Loucy (cell line): ENCODE results near the gene SMPX.

ENCODE experiments used
- H2AFZ ChIP-seq: fragments of 200-600 bp; sonication (generic); 2 replicates; pipeline ENCODE4 v1.6.0; 2016; ENCODE audit warnings: antibody characterized with exemption, mild to moderate bottlenecking, low read length, moderate library complexity
- H3F3A ChIP-seq: fragments of 200-600 bp; 2 replicates; pipeline ENCODE4 v1.6.0; 2016; ENCODE audit warnings: antibody characterized with exemption, low read depth, mild to moderate bottlenecking
- H3K27me3 ChIP-seq: fragments of 200-600 bp; sonication (generic); 2 replicates; pipeline ENCODE4 v1.6.1; 2014; ENCODE audit warnings: low read length, mild to moderate bottlenecking; ENCODE audit not compliant: insufficient read depth, poor library complexity, severe bottlenecking
- H3K36me3 ChIP-seq: fragments of 200-600 bp; sonication (generic); 2 replicates; pipeline ENCODE4 v1.6.1; 2016; ENCODE audit warnings: low read length; ENCODE audit not compliant: insufficient read depth
- H3K4me1 ChIP-seq: fragments of 200-600 bp; sonication (generic); 2 replicates; pipeline ENCODE4 v1.5.1; 2014; ENCODE audit warnings: low read length, mild to moderate bottlenecking; ENCODE audit not compliant: insufficient read depth, poor library complexity, severe bottlenecking
- H3K4me2 ChIP-seq: fragments of 200-600 bp; sonication (generic); 2 replicates; pipeline ENCODE4 v1.6.0; 2014; ENCODE audit warnings: antibody characterized with exemption, low read length, low read depth, mild to moderate bottlenecking; ENCODE audit not compliant: poor library complexity, severe bottlenecking
- H3K4me3 ChIP-seq: fragments of 200-600 bp; sonication (generic); 2 replicates; pipeline ENCODE4 v1.5.1; 2014; ENCODE audit warnings: low read length, mild to moderate bottlenecking, mixed read lengths; ENCODE audit not compliant: poor library complexity, severe bottlenecking
- H3K79me2 ChIP-seq: fragments of 200-600 bp; sonication (generic); 2 replicates; pipeline ENCODE4 v1.6.1; 2014; ENCODE audit warnings: low read length; ENCODE audit not compliant: insufficient read depth
- H3K9ac ChIP-seq: fragments of 200-600 bp; sonication (generic); 2 replicates; pipeline ENCODE4 v1.6.0; 2014; ENCODE audit warnings: mild to moderate bottlenecking, low read depth, low read length, moderate library complexity; ENCODE audit not compliant: poor library complexity, severe bottlenecking
- H3K9me2 ChIP-seq: fragments of 200-600 bp; sonication (generic); replicated peaks from 2 replicates; pipeline ENCODE4 v1.6.1; 2016; ENCODE audit warnings: low read depth, low read length, mixed read lengths
- H3K9me3 ChIP-seq: fragments of 200-600 bp; sonication (generic); 2 replicates; pipeline ENCODE4 v1.6.1; 2014; ENCODE audit warnings: mild to moderate bottlenecking, antibody characterized with exemption, low read length, low read depth; ENCODE audit not compliant: insufficient read depth
- H4K20me1 ChIP-seq: fragments of 200-600 bp; sonication (generic); 2 replicates; pipeline ENCODE4 v1.6.0; 2014; ENCODE audit warnings: antibody characterized with exemption, low read length, mild to moderate bottlenecking; ENCODE audit not compliant: insufficient read depth, poor library complexity, severe bottlenecking
- EZH2phosphoT487 ChIP-seq: fragments of 200-600 bp; IDR thresholded peaks from 2 replicates; pipeline ENCODE4 v1.6.1; 2018; ENCODE audit warnings: antibody characterized with exemption, mild to moderate bottlenecking, moderate library complexity, borderline replicate concordance
- TF ChIP-seq, protein P1 (sequence below): fragments of 200-600 bp; sonication (generic); conservative IDR thresholded peaks from 2 replicates; pipeline ENCODE4 v1.5.1; 2014; ENCODE audit warnings: mild to moderate bottlenecking, antibody characterized with exemption, low read length

SMPX gene

DNA sequence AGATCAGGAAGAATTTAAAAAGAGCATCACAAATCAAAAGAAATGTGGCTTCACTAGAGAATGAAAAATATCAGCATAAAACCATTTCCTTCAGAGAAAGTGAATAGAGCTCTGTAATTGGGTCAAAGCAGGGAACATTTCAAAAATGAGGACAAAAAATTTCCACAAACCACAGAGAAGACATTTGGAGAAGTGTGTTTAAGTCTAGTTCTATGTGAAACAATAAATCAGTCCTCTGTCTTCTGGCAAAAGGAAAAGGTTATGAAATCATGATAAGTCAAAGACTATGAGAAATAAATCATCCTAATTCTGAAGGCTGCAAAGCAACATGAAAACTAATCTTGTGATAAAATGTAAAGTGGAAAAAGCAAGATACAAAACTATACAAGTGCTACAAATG is 27.9 kb downstream of the SMPX start:
- no peaks in the 10 kb centered on the region for H3K9me2 ChIP-seq
- no peak overlapping the region for H2AFZ ChIP-seq
- H3K9ac ChIP-seq = no peak overlapping the region
- H3K36me3 ChIP-seq = no peaks in the 10 kb centered on the region
- no peak overlapping the region for H3K4me2 ChIP-seq
- no peak overlapping the region for H3K4me3 ChIP-seq
- H3K79me2 ChIP-seq = no peaks in the 10 kb centered on the region
- no peaks in the 10 kb centered on the region for H3K27me3 ChIP-seq
- no peaks in the 10 kb centered on the region for H3F3A ChIP-seq
- TF ChIP-seq, protein P1, sequence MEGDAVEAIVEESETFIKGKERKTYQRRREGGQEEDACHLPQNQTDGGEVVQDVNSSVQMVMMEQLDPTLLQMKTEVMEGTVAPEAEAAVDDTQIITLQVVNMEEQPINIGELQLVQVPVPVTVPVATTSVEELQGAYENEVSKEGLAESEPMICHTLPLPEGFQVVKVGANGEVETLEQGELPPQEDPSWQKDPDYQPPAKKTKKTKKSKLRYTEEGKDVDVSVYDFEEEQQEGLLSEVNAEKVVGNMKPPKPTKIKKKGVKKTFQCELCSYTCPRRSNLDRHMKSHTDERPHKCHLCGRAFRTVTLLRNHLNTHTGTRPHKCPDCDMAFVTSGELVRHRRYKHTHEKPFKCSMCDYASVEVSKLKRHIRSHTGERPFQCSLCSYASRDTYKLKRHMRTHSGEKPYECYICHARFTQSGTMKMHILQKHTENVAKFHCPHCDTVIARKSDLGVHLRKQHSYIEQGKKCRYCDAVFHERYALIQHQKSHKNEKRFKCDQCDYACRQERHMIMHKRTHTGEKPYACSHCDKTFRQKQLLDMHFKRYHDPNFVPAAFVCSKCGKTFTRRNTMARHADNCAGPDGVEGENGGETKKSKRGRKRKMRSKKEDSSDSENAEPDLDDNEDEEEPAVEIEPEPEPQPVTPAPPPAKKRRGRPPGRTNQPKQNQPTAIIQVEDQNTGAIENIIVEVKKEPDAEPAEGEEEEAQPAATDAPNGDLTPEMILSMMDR = no peak
- no peak for TF ChIP-seq EZH2phosphoT487
- H3K4me1 ChIP-seq = no peaks in the 10 kb centered on the region
- no peaks in the 10 kb centered on the region for H3K9me3 ChIP-seq
- no peaks in the 10 kb centered on the region for H4K20me1 ChIP-seq

DNA sequence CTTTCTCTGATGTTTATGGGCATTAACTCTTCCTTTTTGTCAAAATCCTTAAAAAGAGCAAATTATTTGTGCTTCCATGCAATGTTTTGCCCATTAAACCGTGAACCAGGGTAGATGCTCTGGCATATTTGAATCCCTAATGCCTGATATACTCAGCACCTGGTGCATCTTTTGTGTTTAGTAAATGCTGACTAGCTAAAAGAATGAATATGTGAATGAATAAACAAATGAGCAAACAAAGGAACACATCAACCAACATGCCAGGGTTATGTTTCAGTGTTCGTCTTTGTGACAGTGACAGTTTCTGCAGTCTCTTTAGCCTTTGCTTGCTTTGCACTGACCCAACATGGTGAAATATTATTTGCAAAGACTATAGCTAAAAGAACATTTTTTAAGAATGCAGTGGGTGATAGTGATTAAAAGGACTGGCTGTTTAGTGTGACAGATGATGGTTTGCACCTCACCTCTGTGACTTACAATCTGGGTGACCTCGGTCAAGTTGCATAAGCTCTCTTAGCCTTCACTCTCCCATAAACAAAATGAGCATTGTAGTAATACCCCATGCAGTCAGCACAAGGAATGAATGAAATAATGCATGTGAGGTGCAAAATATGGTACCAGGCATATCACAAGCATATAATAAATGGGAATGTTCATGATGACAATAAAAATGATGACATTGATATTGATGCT is 29.5 kb downstream of the SMPX start:
- Histone ChIP-seq H4K20me1 (no peaks in the 10 kb centered on the region), H2AFZ (no peak overlapping the region), H3K9me2 (no peaks in the 10 kb centered on the region), H3K9me3 (no peaks in the 10 kb centered on the region), H3F3A (no peaks in the 10 kb centered on the region), H3K9ac (no peak overlapping the region), H3K4me1 (no peaks in the 10 kb centered on the region), H3K79me2 (no peaks in the 10 kb centered on the region), H3K36me3 (no peaks in the 10 kb centered on the region), H3K4me3 (no peak overlapping the region), H3K27me3 (no peaks in the 10 kb centered on the region), H3K4me2 (no peak overlapping the region)
- no peak for TF ChIP-seq EZH2phosphoT487
- TF ChIP-seq, protein P1 = no peak

DNA sequence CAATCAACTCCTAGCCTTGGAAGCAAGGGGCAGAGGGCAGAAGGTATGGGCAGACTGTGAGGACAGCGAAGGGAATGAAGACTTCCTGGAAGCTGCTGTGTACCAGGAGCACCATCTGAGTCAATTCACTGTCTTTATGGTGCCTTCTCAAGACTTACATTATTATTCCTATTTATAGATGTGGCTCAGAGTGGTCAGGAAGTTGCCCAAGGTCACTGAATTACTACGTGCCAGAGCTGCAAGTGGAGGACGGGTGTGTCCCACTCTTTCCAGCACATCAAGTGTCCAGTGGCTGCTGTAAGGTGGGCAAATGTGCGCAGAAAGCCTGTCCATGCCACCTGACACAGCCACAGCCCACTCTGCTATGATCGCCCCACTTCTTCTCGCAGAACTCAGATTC is 32.0 kb downstream of the SMPX start:
- Histone ChIP-seq H3K9me3 (no peaks in the 10 kb centered on the region), H3K36me3 (no peaks in the 10 kb centered on the region), H3K27me3 (no peaks in the 10 kb centered on the region), H3K79me2 (no peaks in the 10 kb centered on the region), H3F3A (no peaks in the 10 kb centered on the region), H3K9me2 (no peaks in the 10 kb centered on the region), H3K4me2 (no peak overlapping the region), H2AFZ (no peak overlapping the region), H3K4me1 (no peaks in the 10 kb centered on the region), H3K9ac (no peak overlapping the region), H3K4me3 (no peak overlapping the region), H4K20me1 (no peaks in the 10 kb centered on the region)
- no peak for TF ChIP-seq EZH2phosphoT487
- TF ChIP-seq, protein P1 = no peak
